K562 (cell line): ENCODE data around the gene HEXIM2. TPM values are rescaled to one million over a fixed set of nuclear protein-coding genes. Genes with fewer than 3 reads are reported as not detected.
A peak's percentile ranks its signal among the peaks of the same experiment; 100 is the strongest.

Experiments used
- ATAC-seq: fragments of 200-7000 bp; cut with Tn5 transposase; 3 replicates; pipeline ENCODE4 v1.9.1; 2020; ENCODE audit warnings: moderate library complexity
- Bru-seq: library from RNA; stranded (reverse); fragments of 400-500 nt; gene quantifications from one replicate; lab custom pipeline; 2021; lab: Mats Ljungman, UMichigan
- BruChase-seq, 2 experiments: library from RNA; stranded (reverse); fragments of 400-500 nt; gene quantifications; one replicate each; lab custom pipeline; 2021; lab: Mats Ljungman, UMichigan
- BruUV-seq: library from RNA; stranded (reverse); fragments of 400-500 nt; replicated peaks from 2 replicates; lab custom pipeline; 2021; lab: Mats Ljungman, UMichigan
- CTCF ChIA-PET: fragments of 300-600 bp; formaldehyde crosslinking; extraction: SDS; loops from one replicate; lab custom pipeline; 2021; ENCODE audit warnings: low intra/inter-chr PET ratio; lab: Yijun Ruan, JAX
- POLR2A ChIA-PET: fragments of 300-600, 350-650 bp; sonication (Branson Sonifier 250); formaldehyde crosslinking; extraction: SDS; loops from one replicate; lab custom pipeline; 2021; ENCODE audit warnings: antibody characterized with exemption, inconsistent platforms; lab: Yijun Ruan, JAX
- DNase-seq, 4 experiments: peaks; one replicate each; pipeline versions ENCODE4 v3.0.0 to v3.0.0-alpha.2; 2011 to 2018; ENCODE audit warnings: low spot score in 3 of 4, mixed read lengths in 3 of 4; ENCODE audit errors: extremely low read depth in 1 of 4
- FAIRE-seq: peaks from 2 replicates; lab custom pipeline; 2011; peaks lifted over from hg19 to GRCh38; lab: Jason Lieb, UNC
- H2AFZ ChIP-seq: 2 replicates; pipeline ENCODE4 v1.6.0; 2011; ENCODE audit warnings: low read depth, low read length, control low read depth, inconsistent platforms
- H3K27ac ChIP-seq: fragments of 200-600 bp; 3 replicates; pipeline ENCODE4 v1.8.0; 2011; ENCODE audit warnings: low read depth, mild to moderate bottlenecking, control low read depth, inconsistent platforms, low read length, moderate library complexity, mixed read lengths; ENCODE audit errors: extremely low read depth
- H3K27me3 ChIP-seq, 2 experiments: fragments of 300-600 bp in 1 of 2; 2 replicates in 1 of 2; 3 replicates in 1 of 2; pipeline versions ENCODE4 v1.6.0 to v1.8.0; 2011; ENCODE audit warnings: inconsistent platforms in 2 of 2, low read length in 2 of 2, mild to moderate bottlenecking in 1 of 2, mixed read lengths in 1 of 2, moderate library complexity in 1 of 2; ENCODE audit not compliant: control insufficient read depth in 2 of 2, insufficient read depth in 2 of 2
- H3K36me3 ChIP-seq: fragments of 300-600 bp; 3 replicates; pipeline ENCODE4 v1.8.0; 2011; ENCODE audit warnings: mild to moderate bottlenecking, low read length, inconsistent platforms; ENCODE audit not compliant: control insufficient read depth, insufficient read depth
- H3K4me1 ChIP-seq, 2 experiments: fragments of 200-600 bp in 1 of 2; replicated peaks in 1 of 2; 2 replicates in 1 of 2; 3 replicates in 1 of 2; pipeline versions ENCODE4 v1.5.1 to v1.8.0; 2011; ENCODE audit warnings: inconsistent platforms in 2 of 2, low read length in 2 of 2, mild to moderate bottlenecking in 1 of 2, mixed read lengths in 1 of 2, moderate library complexity in 1 of 2; ENCODE audit not compliant: control insufficient read depth in 2 of 2, insufficient read depth in 2 of 2
- H3K4me2 ChIP-seq: 2 replicates; pipeline ENCODE4 v1.6.1; 2011; ENCODE audit warnings: low read length, control low read depth, inconsistent platforms, mixed read lengths; ENCODE audit not compliant: insufficient read depth
- H3K4me3 ChIP-seq: fragments of 200-600 bp; sonication (generic), shearing (Covaris generic); 2 replicates; pipeline ENCODE4 v1.5.1; 2016; ENCODE audit warnings: control low read depth, inconsistent platforms
- H3K79me2 ChIP-seq: fragments of 200-600 bp; 3 replicates; pipeline ENCODE4 v1.8.0; 2011; ENCODE audit warnings: low read length, inconsistent platforms; ENCODE audit not compliant: control insufficient read depth, insufficient read depth
- H3K9ac ChIP-seq, 2 experiments: 2 replicates each; pipeline versions ENCODE4 v1.6.0 to v1.6.1; 2011; ENCODE audit warnings: low read depth in 2 of 2, low read length in 2 of 2, control low read depth in 1 of 2, inconsistent platforms in 1 of 2, mild to moderate bottlenecking in 1 of 2, mixed read lengths in 1 of 2; ENCODE audit not compliant: insufficient read depth in 1 of 2
- H3K9me1 ChIP-seq: one replicate; pipeline ENCODE4 v1.6.0; 2011; ENCODE audit warnings: inconsistent platforms, mild to moderate bottlenecking, low read length, moderate library complexity; ENCODE audit not compliant: control insufficient read depth, insufficient read depth
- H3K9me3 ChIP-seq: replicated peaks from 2 replicates; pipeline ENCODE4 v1.5.1; 2011; ENCODE audit warnings: low read depth, low read length, inconsistent platforms; ENCODE audit not compliant: control insufficient read depth, insufficient read depth
- H4K20me1 ChIP-seq: replicated peaks from 2 replicates; pipeline ENCODE4 v1.6.1; 2011; ENCODE audit warnings: low read length, inconsistent platforms, mixed read lengths; ENCODE audit not compliant: control insufficient read depth, insufficient read depth
- GATAD2A ChIP-seq: fragments of 450-650 bp; IDR thresholded peaks from 2 replicates; pipeline ENCODE4 v1.6.1; 2017
- HNRNPH1 ChIP-seq: fragments of 200-400 bp; formaldehyde crosslinking; optimal IDR thresholded peaks from 2 replicates; pipeline ENCODE3; 2017; ENCODE audit warnings: low read depth, mild to moderate bottlenecking, low read length, moderate library complexity
- OTX1 ChIP-seq: fragments of 450-650 bp; formaldehyde crosslinking; IDR thresholded peaks from 2 replicates; pipeline ENCODE4 v1.4.0; 2022; ENCODE audit warnings: mild to moderate bottlenecking
- RB1 ChIP-seq: fragments of 450-650 bp; IDR thresholded peaks from 2 replicates; pipeline ENCODE4 v1.6.1; 2017; ENCODE audit warnings: low read depth, mild to moderate bottlenecking
- RBM34 ChIP-seq: fragments of 200-400 bp; formaldehyde crosslinking; IDR thresholded peaks from 2 replicates; pipeline ENCODE4 v1.6.1; 2018; ENCODE audit warnings: low read length, borderline replicate concordance; ENCODE audit not compliant: insufficient read depth
- SMAD4 ChIP-seq: fragments of 250-450 bp; sonication (Bioruptor Pico); conservative IDR thresholded peaks from 2 replicates; pipeline ENCODE4 v1.8.0; 2021; ENCODE audit warnings: inconsistent platforms, mild to moderate bottlenecking, moderate library complexity
- ZNF253 ChIP-seq: fragments of 250-450 bp; sonication (Bioruptor Pico); conservative IDR thresholded peaks from 2 replicates; pipeline ENCODE4 v1.6.1; 2021; ENCODE audit warnings: mild to moderate bottlenecking
- ZNF551 ChIP-seq: fragments of 250-450 bp; sonication (Bioruptor Pico); IDR thresholded peaks from 2 replicates; pipeline ENCODE4 v1.5.0; 2021; ENCODE audit warnings: mild to moderate bottlenecking, moderate library complexity
- ZNF707 ChIP-seq: fragments of 250-450 bp; sonication (Bioruptor Pico); conservative IDR thresholded peaks from 2 replicates; pipeline ENCODE4 v1.8.0; 2022; ENCODE audit warnings: inconsistent platforms, mild to moderate bottlenecking, moderate library complexity
- WGBS: fragments of 100-300 bp; shearing (Covaris generic); methylation state at CpG from one replicate; pipeline ENCODE4 v1.1.6; 2016; ENCODE audit warnings: low coverage, mixed read lengths; ENCODE audit not compliant: insufficient coverage; ENCODE audit errors: missing lambda C conversion rate; 5-methylcytosine and 5-hydroxymethylcytosine counted together
- in situ Hi-C: fragments of 300-500 bp; cut with MboI; formaldehyde crosslinking; loops from 4 replicates; pipeline ENCODE4 v1.15.0; 2018; ENCODE audit warnings: inconsistent platforms, mixed read lengths
- intact Hi-C: fragments of 100-400 bp; cut with micrococcal nuclease; formaldehyde crosslinking; loops from 2 replicates; pipeline ENCODE4 v1.14.2; 2022
- long read RNA-seq, 3 experiments: library from polyadenylated mRNA in 2 of 3; library from RNA in 1 of 3; unstranded in 2 of 3; stranded (forward) in 1 of 3; transcript quantifications; one replicate each; pipeline ENCODE4 v2.0.0, GENCODE V29; 2019 to 2022
- polyA minus RNA-seq, 3 experiments: library from RNA; depleted of rRNA, polyadenylated mRNA; stranded (reverse); fragments of >200 nt; gene quantifications; 2 replicates each; pipeline ENCODE4 v1.2.3, GENCODE V29; 2011
- polyA plus RNA-seq, 8 experiments: library from polyadenylated mRNA; depleted of rRNA in 4 of 8; stranded (reverse) in 5 of 8; unstranded in 3 of 8; fragments of >200 nt; fragmentation: Nextera tagmentation in 2 of 8; fragmentation: Illumina TruSeq in 1 of 8; extraction: Ambion mirVana in 2 of 8; extraction: Trizol in 1 of 8; gene quantifications; 2 replicates each; pipeline versions ENCODE4 v1.2.1 to v1.2.3, GENCODE V29; 2011 to 2014; ENCODE audit warnings: inconsistent platforms in 1 of 8, missing spikeins in 1 of 8
- total RNA-seq, 7 experiments: library from RNA; depleted of rRNA in 6 of 7; stranded (reverse); fragments of >200 nt in 6 of 7; fragmentation: Illumina TruSeq in 2 of 7; extraction: Trizol in 2 of 7; gene quantifications; 2 replicates each; pipeline versions ENCODE4 v1.2.1 to v1.2.3, GENCODE V29; 2011 to 2021; ENCODE audit warnings: low replicate concordance in 1 of 7
- TF ChIP-seq, protein P1 (sequence below): IDR thresholded peaks from 2 replicates; pipeline ENCODE4 v1.6.1; 2011; ENCODE audit not compliant: insufficient read length; ENCODE audit errors: extremely low read depth

Gene HEXIM2, protein sequence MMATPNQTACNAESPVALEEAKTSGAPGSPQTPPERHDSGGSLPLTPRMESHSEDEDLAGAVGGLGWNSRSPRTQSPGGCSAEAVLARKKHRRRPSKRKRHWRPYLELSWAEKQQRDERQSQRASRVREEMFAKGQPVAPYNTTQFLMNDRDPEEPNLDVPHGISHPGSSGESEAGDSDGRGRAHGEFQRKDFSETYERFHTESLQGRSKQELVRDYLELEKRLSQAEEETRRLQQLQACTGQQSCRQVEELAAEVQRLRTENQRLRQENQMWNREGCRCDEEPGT
- total RNA-seq (2011; cell fraction: chromatin; rRNA removed; ENCODE audit: low replicate concordance): 1.4 TPM in 1 of 2 replicates, not detected in the other
- total RNA-seq (2011; cell fraction: nucleolus; rRNA removed): 0.83 and 1.2 TPM in 2 replicates
- 0.69 and 1.2 TPM in 2 replicates for total RNA-seq (2011; cell fraction: nucleoplasm; rRNA removed)
- 2.7 and 3.4 TPM in 2 replicates for total RNA-seq (2014; rRNA removed)
- 0.29 and 0.69 TPM in 2 replicates for total RNA-seq (2014; rRNA removed; fragmentation: Illumina TruSeq; extraction: Trizol)
- total RNA-seq (2015; rRNA removed; fragmentation: Illumina TruSeq; extraction: Trizol): 1.4 and 1.8 TPM in 2 replicates
- total RNA-seq (2021): 2.0 and 2.1 TPM in 2 replicates
- polyA plus RNA-seq (2011; rRNA removed): 1.1 and 1.6 TPM in 2 replicates
- 1.7 and 2.5 TPM in 2 replicates for polyA plus RNA-seq (2011; cell fraction: cytosol; rRNA removed)
- polyA plus RNA-seq (2011; cell fraction: nucleus; rRNA removed): 0.98 and 1.1 TPM in 2 replicates
- 2.3 and 2.8 TPM in 2 replicates for polyA plus RNA-seq (2012)
- 1.1 and 1.9 TPM in 2 replicates for polyA plus RNA-seq (2014; fragmentation: Illumina TruSeq; extraction: Trizol)
- polyA plus RNA-seq (2014; fragmentation: Nextera tagmentation; extraction: Ambion mirVana): not detected
- polyA plus RNA-seq (2014; rRNA removed): 0.86 and 1.8 TPM in 2 replicates
- polyA minus RNA-seq (2011; rRNA and poly(A)+ RNA removed): 0.46 and 0.72 TPM in 2 replicates
- polyA minus RNA-seq (2011; cell fraction: cytosol; rRNA and poly(A)+ RNA removed): not detected in 2 replicates
- 0.54 and 1.3 TPM in 2 replicates for polyA minus RNA-seq (2011; cell fraction: nucleus; rRNA and poly(A)+ RNA removed)
- percentile 39 among the genes with signal in this experiment for Bru-seq, nascent RNA
- percentile 30 among the genes with signal in this experiment for BruChase-seq, experiment 1, labeled RNA remaining after a 2-hour chase
- BruChase-seq, experiment 2, labeled RNA remaining after a 6-hour chase: percentile 31 among the genes with signal in this experiment
- long read RNA-seq, experiment 1, partial matches to known transcripts: 0 of 5 reads
- long read RNA-seq, experiment 1, other reads (novel, unspliced or antisense): 1 of 5 reads
- long read RNA-seq, experiment 2, partial matches to known transcripts: 1 of 3 reads
- long read RNA-seq, experiment 2, other reads (novel, unspliced or antisense): 1 of 3 reads
- long read RNA-seq, experiment 3, partial matches to known transcripts: 0 of 5 reads
- long read RNA-seq, experiment 3, other reads (novel, unspliced or antisense): 0 of 5 reads

DNA sequence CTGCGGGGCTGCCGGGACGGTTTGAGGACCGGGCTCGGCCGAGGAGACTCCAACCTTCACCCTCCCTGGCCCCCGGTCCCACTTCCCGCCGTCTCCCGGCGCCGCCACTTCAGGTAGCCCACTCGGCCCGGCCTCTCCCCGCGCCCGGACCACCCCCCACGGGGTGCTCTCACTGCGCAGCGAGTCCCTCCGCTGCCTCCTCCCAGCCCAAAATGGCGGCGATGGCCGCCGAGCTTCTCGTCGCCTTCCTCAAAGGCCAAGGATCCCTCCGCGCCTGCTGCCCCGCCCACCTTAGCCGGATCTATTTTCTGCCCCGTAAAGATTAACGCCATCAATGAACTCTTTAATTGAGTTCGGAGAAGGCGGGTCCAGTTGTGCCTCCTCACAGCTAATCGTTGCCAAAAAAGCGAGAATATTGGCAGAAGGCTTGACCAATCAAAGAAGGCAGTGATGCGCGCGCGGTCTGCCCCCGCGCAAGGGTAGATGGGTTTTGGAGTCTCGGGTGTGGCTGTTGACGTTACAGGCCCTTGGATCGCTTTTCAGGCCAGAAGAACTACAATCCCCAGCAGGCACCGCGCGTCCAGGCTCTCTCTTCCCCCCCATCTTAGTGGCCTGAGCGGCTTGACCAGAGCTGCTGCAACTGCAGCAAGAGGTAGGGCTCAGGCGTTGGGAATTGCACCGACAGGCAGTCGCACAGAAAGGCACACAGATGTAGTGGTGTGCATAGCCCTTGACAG, at the start of gene HEXIM2:
Gene HEXIM2 (plus strand): TSS at position 588 of the 737 bp plus-strand sequence. CDS start 919 bp downstream, outside the sequence.
- Histone ChIP-seq H2AFZ (peak within 1 kb of the TSS; percentile 92), H3K27me3 (no peaks in the 10 kb centered on the region), H3K9me3 (no peaks in the 10 kb centered on the region), H3K36me3 (peaks cover 5% of the 10 kb centered on the region; the same call in 2 of the 3 replicates), H3K4me3 (peak within 1 kb of the TSS; percentile 86), H3K9me1 (no peaks in the 10 kb centered on the region), H4K20me1 (no peaks in the 10 kb centered on the region), H3K79me2 (peaks cover 37% of the 10 kb centered on the region), H3K4me1 (peaks cover 38 to 39% of the 10 kb centered on the region in 2 experiments), H3K27ac (peak within 1 kb of the TSS; percentile 98), H3K4me2 (peak within 1 kb of the TSS; percentile 98), H3K9ac (peak within 1 kb of the TSS; percentile 98 to 99)
- POLR2A ChIA-PET: interaction anchor here (0.6 to 9.6 kb wide), 20 partner anchors 9 to 254 kb away, joined by 3 to 497 read pairs (median 4); partner anchors contain the start of genes ACBD4, HEXIM1 and NMT1
- intact Hi-C loops: loop anchor here (1.0 kb wide), 1 partner anchor 13 kb away; the partner anchor contains the start of gene HEXIM1
- no TSS peak for BruUV-seq
- peak; percentile 92 for ATAC-seq
- CTCF ChIA-PET: interaction anchor here (1.0 to 3.0 kb wide), 3 partner anchors 10 to 29 kb away, joined by 3 to 19 read pairs (median 3); partner anchors contain the start of genes ACBD4 and PLCD3
- in situ Hi-C loops: no loop called here
- 1% methylated on average over 45 of the region's 53 CpGs for WGBS
- DNase-seq: peak; percentile 90 to 100 (median 95)
- peak; percentile 97 for FAIRE-seq
- TF ChIP-seq OTX1 (CRISPR knock-in tag) (peak; percentile 39; the same call in 1 of the 2 replicates), SMAD4 (CRISPR knock-in tag) (peak; percentile 77), GATAD2A (peak; percentile 72; the same call in 1 of the 2 replicates), RBM34 (no peak), ZNF707 (0 out of 2 replicates have a peak, but pooled peaks have one; percentile 9), RB1 (peak; percentile 53; the same call in 1 of the 2 replicates), ZNF253 (CRISPR knock-in tag) (no peak), ZNF551 (no peak), HNRNPH1 (no peak)
- TF ChIP-seq, protein P1, sequence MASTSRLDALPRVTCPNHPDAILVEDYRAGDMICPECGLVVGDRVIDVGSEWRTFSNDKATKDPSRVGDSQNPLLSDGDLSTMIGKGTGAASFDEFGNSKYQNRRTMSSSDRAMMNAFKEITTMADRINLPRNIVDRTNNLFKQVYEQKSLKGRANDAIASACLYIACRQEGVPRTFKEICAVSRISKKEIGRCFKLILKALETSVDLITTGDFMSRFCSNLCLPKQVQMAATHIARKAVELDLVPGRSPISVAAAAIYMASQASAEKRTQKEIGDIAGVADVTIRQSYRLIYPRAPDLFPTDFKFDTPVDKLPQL: no peak
